GM12801 (cell line): ENCODE measurements around the gene UGT2A2.

Experiments
- CTCF ChIP-seq: IDR thresholded peaks from one replicate; pipeline ENCODE4 v1.5.1; 2011; ENCODE audit warnings: control low read depth; ENCODE audit not compliant: insufficient read length; ENCODE audit errors: extremely low read depth

The UGT2A2 gene

GRCh38 chr4:69649629-69650028 is 10.2 kb upstream of the UGT2A2 start:
- TF ChIP-seq CTCF = no peak

- TF ChIP-seq CTCF = no peak
These were observed 9.8 kb upstream of the UGT2A2 start for GRCh38 chr4:69649207-69649606.

GRCh38 chr4:69642961-69643360 is 3.5 kb upstream of the UGT2A2 start:
- TF ChIP-seq CTCF = no peak

- no peak for TF ChIP-seq CTCF
These were observed 847 bp upstream of the UGT2A2 start for GRCh38 chr4:69640289-69640688.

- TF ChIP-seq CTCF = no peak
These were observed 22.3 kb downstream of the UGT2A2 start for GRCh38 chr4:69617083-69617694.

- TF ChIP-seq CTCF = no peak
These were observed 29.0 kb downstream of the UGT2A2 start for GRCh38 chr4:69610484-69610883.

- no peak for TF ChIP-seq CTCF
These were observed 38.4 kb downstream of the UGT2A2 start for GRCh38 chr4:69601065-69601464.

- no peak for TF ChIP-seq CTCF
These were observed 39.4 kb downstream of the UGT2A2 start for GRCh38 chr4:69600013-69600412.
